HepG2 (cell line): ENCODE results near the gene URAD. TPM values are rescaled to one million over a fixed set of nuclear protein-coding genes. Genes with fewer than 3 reads are reported as not detected.

Experiments
- ATAC-seq: fragments of 200-7000 bp; cut with Tn5 transposase; 3 replicates; pipeline ENCODE4 v1.9.1; 2020; ENCODE audit warnings: mild to moderate bottlenecking, moderate library complexity
- BruUV-seq: library from RNA; stranded (reverse); fragments of 400-500 nt; replicated peaks from 2 replicates; lab custom pipeline; 2021; lab: Mats Ljungman, UMichigan
- CTCF ChIA-PET: fragments of 300-600 bp; formaldehyde crosslinking; extraction: SDS; loops from one replicate; lab custom pipeline; 2021; ENCODE audit warnings: low total read pairs, inconsistent platforms, low intra/inter-chr PET ratio; lab: Yijun Ruan, JAX
- POLR2A ChIA-PET: fragments of 350-600 bp; sonication (Branson Sonifier 250); formaldehyde crosslinking; loops from one replicate; lab custom pipeline; 2020; ENCODE audit warnings: antibody characterized with exemption, inconsistent platforms; lab: Yijun Ruan, JAX
- DNase-seq: peaks from one replicate; pipeline ENCODE4 v3.0.0-alpha.2; 2015; ENCODE audit warnings: low spot score
- FAIRE-seq: peaks from 3 replicates; lab custom pipeline; 2011; peaks lifted over from hg19 to GRCh38; lab: Jason Lieb, UNC
- H2AFZ ChIP-seq: one replicate; pipeline ENCODE4 v1.6.1; 2011; ENCODE audit warnings: low read length, inconsistent platforms
- H3K27ac ChIP-seq: fragments of 300-600 bp; 3 replicates; pipeline ENCODE4 v1.8.0; 2011; ENCODE audit warnings: mixed run types, mild to moderate bottlenecking, mixed read lengths, low read length, inconsistent platforms; ENCODE audit not compliant: insufficient read depth; ENCODE audit errors: extremely low read length
- H3K27me3 ChIP-seq, 2 experiments: fragments of 200-600 bp in 1 of 2; 2 replicates in 1 of 2; 3 replicates in 1 of 2; pipeline versions ENCODE4 v1.6.0 to v1.8.0; 2011; ENCODE audit warnings: low read length in 2 of 2, mild to moderate bottlenecking in 2 of 2, moderate library complexity in 2 of 2, inconsistent platforms in 1 of 2; ENCODE audit not compliant: insufficient read depth in 2 of 2, control insufficient read depth in 1 of 2
- H3K36me3 ChIP-seq, 2 experiments: fragments of 200-600 bp in 1 of 2; replicated peaks in 1 of 2; 2 replicates in 1 of 2; 3 replicates in 1 of 2; pipeline versions ENCODE4 v1.5.1 to v1.8.0; 2011; ENCODE audit warnings: low read length in 2 of 2, inconsistent platforms in 1 of 2; ENCODE audit not compliant: insufficient read depth in 2 of 2, control insufficient read depth in 1 of 2
- H3K4me1 ChIP-seq: 2 replicates; pipeline ENCODE4 v1.5.1; 2012; ENCODE audit warnings: low read length, inconsistent platforms; ENCODE audit not compliant: insufficient read depth
- H3K4me2 ChIP-seq: 2 replicates; pipeline ENCODE4 v1.6.0; 2011; ENCODE audit warnings: low read depth, low read length, inconsistent platforms
- H3K4me3 ChIP-seq, 3 experiments: fragments of 200-600 bp in 1 of 3; sonication (generic), shearing (Covaris generic) in 1 of 3; replicated peaks in 1 of 3; 2 replicates each; pipeline ENCODE4 v1.5.1; 2011 to 2016; ENCODE audit warnings: low read length in 3 of 3, inconsistent platforms in 2 of 3, low read depth in 2 of 3, mild to moderate bottlenecking in 2 of 3, control low read depth in 1 of 3, mixed read lengths in 1 of 3; ENCODE audit not compliant: insufficient read depth in 1 of 3
- H3K79me2 ChIP-seq: one replicate; pipeline ENCODE4 v1.6.1; 2011; ENCODE audit warnings: low read length, inconsistent platforms; ENCODE audit not compliant: insufficient read depth
- H3K9ac ChIP-seq: 2 replicates; pipeline ENCODE4 v1.6.0; 2011; ENCODE audit warnings: mild to moderate bottlenecking, low read depth, low read length, inconsistent platforms; ENCODE audit not compliant: insufficient read depth
- H3K9me3 ChIP-seq: 2 replicates; pipeline ENCODE4 v1.5.1; 2012; ENCODE audit warnings: mild to moderate bottlenecking, low read length
- H4K20me1 ChIP-seq: 2 replicates; pipeline ENCODE4 v1.6.0; 2011; ENCODE audit warnings: inconsistent platforms, mild to moderate bottlenecking, low read length, moderate library complexity; ENCODE audit not compliant: insufficient read depth
- CREBL2 ChIP-seq: sonication (generic); formaldehyde crosslinking; IDR thresholded peaks from 2 replicates; pipeline ENCODE4 v1.8.1; 2023; ENCODE audit warnings: missing genetic modification reagents, mild to moderate bottlenecking, borderline replicate concordance
- DZIP1 ChIP-seq: sonication (generic); formaldehyde crosslinking; IDR thresholded peaks from 2 replicates; pipeline ENCODE4 v1.5.0; 2020; ENCODE audit warnings: mild to moderate bottlenecking, missing genetic modification reagents
- FOSL2 ChIP-seq: sonication (generic); formaldehyde crosslinking; IDR thresholded peaks from 2 replicates; pipeline ENCODE4 v1.4.0; 2020; ENCODE audit warnings: missing genetic modification reagents
- HOXA3 ChIP-seq: sonication (generic); formaldehyde crosslinking; IDR thresholded peaks from 2 replicates; pipeline ENCODE4 v1.5.0; 2020; ENCODE audit warnings: missing genetic modification reagents
- MTA1 ChIP-seq: sonication (generic); formaldehyde crosslinking; IDR thresholded peaks from 2 replicates; pipeline ENCODE4 v1.4.0; 2020; ENCODE audit warnings: missing genetic modification reagents, mild to moderate bottlenecking, borderline replicate concordance
- NONO ChIP-seq, 2 experiments: fragments of 450-650 bp in 1 of 2; sonication (generic) in 1 of 2; formaldehyde crosslinking in 1 of 2; IDR thresholded peaks in 1 of 2; conservative IDR thresholded peaks in 1 of 2; 2 replicates each; pipeline versions ENCODE4 v1.6.1 to v1.8.0; 2017 to 2022; ENCODE audit warnings: mild to moderate bottlenecking in 1 of 2, missing genetic modification reagents in 1 of 2, moderate library complexity in 1 of 2
- RAD21 ChIP-seq: fragments of 450-650 bp; formaldehyde crosslinking; IDR thresholded peaks from 2 replicates; pipeline ENCODE4 v1.5.0; 2020; ENCODE audit warnings: mild to moderate bottlenecking
- SALL1 ChIP-seq: sonication (generic); formaldehyde crosslinking; IDR thresholded peaks from 2 replicates; pipeline ENCODE4 v1.8.0; 2022; ENCODE audit warnings: mild to moderate bottlenecking, missing genetic modification reagents
- ZNF746 ChIP-seq: sonication (generic); formaldehyde crosslinking; IDR thresholded peaks from 2 replicates; pipeline ENCODE4 v1.8.0; 2022; ENCODE audit warnings: mild to moderate bottlenecking, missing genetic modification reagents
- WGBS: methylation state at CpG from one replicate; pipeline ENCODE4 v1.1.6; 2017; ENCODE audit warnings: low lambda C conversion rate; 5-methylcytosine and 5-hydroxymethylcytosine counted together
- in situ Hi-C: cut with HindIII; loops from 2 replicates; pipeline ENCODE4 v1.10.0; 2017; ENCODE audit warnings: low pct_unique_long_range_greater_than_20kb; ENCODE audit not compliant: extremely low pct_ligation_motif_present
- intact Hi-C: fragments of 100-400 bp; cut with micrococcal nuclease; formaldehyde crosslinking; loops from one replicate; pipeline ENCODE4 v1.10.0; 2022; ENCODE audit not compliant: unreplicated experiment
- polyA plus RNA-seq, 8 experiments: library from polyadenylated mRNA; depleted of rRNA in 3 of 8; stranded (reverse) in 7 of 8; unstranded in 1 of 8; fragments of >200 nt; fragmentation: Illumina TruSeq in 4 of 8; extraction: Trizol in 4 of 8; gene quantifications; 2 replicates each; pipeline versions ENCODE4 v1.2.1 to v1.2.3, GENCODE V29; 2011 to 2016; ENCODE audit warnings: low read depth in 4 of 8, missing spikeins in 1 of 8, mixed read lengths in 1 of 8; ENCODE audit not compliant: insufficient read depth in 1 of 8
- total RNA-seq, 5 experiments: library from RNA; depleted of rRNA; stranded (reverse); fragments of >200 nt; fragmentation: Illumina TruSeq; extraction: Trizol; gene quantifications; 2 replicates each; pipeline ENCODE4 v1.2.3, GENCODE V29; 2016; ENCODE audit warnings: low read depth in 1 of 5
- TF ChIP-seq, protein P1 (sequence below), 2 experiments: sonication (generic) in 1 of 2; formaldehyde crosslinking in 1 of 2; IDR thresholded peaks; 2 replicates each; pipeline versions ENCODE4 v1.4.0 to v1.6.1; 2018 to 2020; ENCODE audit warnings: missing genetic modification reagents in 2 of 2, borderline replicate concordance in 1 of 2, low read depth in 1 of 2, mild to moderate bottlenecking in 1 of 2, missing biosample characterization in 1 of 2
- TF ChIP-seq, protein P2 (sequence below): sonication (generic); formaldehyde crosslinking; IDR thresholded peaks from 2 replicates; pipeline ENCODE4 v1.5.0; 2020; ENCODE audit warnings: mild to moderate bottlenecking, missing genetic modification reagents
- TF ChIP-seq, protein P3 (sequence below): sonication (generic); formaldehyde crosslinking; IDR thresholded peaks from 2 replicates; pipeline ENCODE4 v1.5.0; 2020; ENCODE audit warnings: missing genetic modification reagents, mild to moderate bottlenecking, borderline replicate concordance

The URAD gene
- total and polyA plus RNA-seq, 2 of the 13 experiments (the other 11 are each of a cell fraction or from before 2014, with no cell fraction given), result not detected

DNA sequence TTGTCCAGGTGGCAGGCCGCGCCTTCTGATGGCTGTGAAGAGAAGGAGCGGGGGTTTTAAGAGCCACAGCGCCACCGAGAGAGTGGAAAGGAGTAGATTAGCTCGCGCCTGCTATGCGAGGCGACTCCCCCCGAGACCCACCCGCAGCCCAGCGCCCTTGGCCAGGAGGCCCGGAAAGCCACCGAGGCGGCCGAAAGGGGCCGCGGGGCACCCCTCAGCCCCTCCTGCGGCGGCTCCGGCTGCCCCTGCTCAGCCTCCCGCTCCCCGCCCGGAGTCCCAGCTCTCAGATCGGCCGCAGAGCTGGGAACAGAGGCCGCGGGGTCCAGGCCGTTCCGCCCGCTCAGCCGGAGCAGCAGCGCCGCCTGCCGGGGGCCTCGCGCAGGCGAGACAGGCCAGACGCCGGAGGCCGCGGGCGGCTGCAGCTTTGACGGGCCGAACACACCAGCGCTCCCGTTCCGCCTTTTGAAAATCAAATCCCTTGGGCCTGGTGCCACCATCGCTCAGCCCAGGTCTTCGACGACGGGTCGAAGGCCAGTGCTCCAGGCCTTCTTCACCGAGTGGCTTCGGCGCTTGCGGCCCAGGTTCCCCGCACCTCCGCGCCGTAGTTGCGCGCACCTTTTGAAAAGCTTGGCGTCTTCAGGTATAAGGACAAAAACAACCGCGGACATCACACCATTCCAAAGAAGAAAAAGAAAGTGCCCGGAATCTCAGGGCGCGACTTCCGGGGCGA is 34.7 kb downstream of the URAD start:
- POLR2A ChIA-PET, result interaction anchor here (2.0 kb wide), 1 partner anchor 8 kb away, joined by 9 read pairs; no protein-coding TSS in a partner anchor
- H2AFZ ChIP-seq, result peak overlapping the region; percentile 76
- H3K27ac ChIP-seq, result no peak overlapping the region
- TF ChIP-seq CREBL2 (CRISPR knock-in tag), result no peak
- TF ChIP-seq RAD21 (CRISPR knock-in tag), result peak; percentile 84
- peak; percentile 75; the same call in 1 of the 2 replicates for TF ChIP-seq HOXA3 (CRISPR knock-in tag)
- 0 out of 2 replicates have a peak, but pooled peaks have one; percentile 23 for TF ChIP-seq MTA1 (CRISPR knock-in tag)
- TF ChIP-seq, protein P1, sequence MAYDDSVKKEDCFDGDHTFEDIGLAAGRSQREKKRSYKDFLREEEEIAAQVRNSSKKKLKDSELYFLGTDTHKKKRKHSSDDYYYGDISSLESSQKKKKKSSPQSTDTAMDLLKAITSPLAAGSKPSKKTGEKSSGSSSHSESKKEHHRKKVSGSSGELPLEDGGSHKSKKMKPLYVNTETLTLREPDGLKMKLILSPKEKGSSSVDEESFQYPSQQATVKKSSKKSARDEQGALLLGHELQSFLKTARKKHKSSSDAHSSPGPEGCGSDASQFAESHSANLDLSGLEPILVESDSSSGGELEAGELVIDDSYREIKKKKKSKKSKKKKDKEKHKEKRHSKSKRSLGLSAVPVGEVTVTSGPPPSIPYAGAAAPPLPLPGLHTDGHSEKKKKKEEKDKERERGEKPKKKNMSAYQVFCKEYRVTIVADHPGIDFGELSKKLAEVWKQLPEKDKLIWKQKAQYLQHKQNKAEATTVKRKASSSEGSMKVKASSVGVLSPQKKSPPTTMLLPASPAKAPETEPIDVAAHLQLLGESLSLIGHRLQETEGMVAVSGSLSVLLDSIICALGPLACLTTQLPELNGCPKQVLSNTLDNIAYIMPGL (CRISPR knock-in tag; IDR thresholded peaks at IDR 0.05; ENCODE audit: borderline replicate concordance in 1 of 2, low read depth in 1 of 2), result peak in 1 of 2 experiments; percentile 74; a peak in 2 of 4 replicates
- no peak for TF ChIP-seq FOSL2 (CRISPR knock-in tag)
- 0 out of 2 replicates have a peak, but pooled peaks have one; percentile 28 for TF ChIP-seq ZNF746 (CRISPR knock-in tag)
- no peak for TF ChIP-seq NONO (IDR thresholded peaks at IDR 0.05)
- 0 out of 2 replicates have a peak, but pooled peaks have one; percentile 17 for TF ChIP-seq NONO (CRISPR knock-in tag; conservative IDR thresholded peaks at IDR 0.05)
- 0 out of 2 replicates have a peak, but pooled peaks have one; percentile 16 for TF ChIP-seq SALL1 (CRISPR knock-in tag)
- TF ChIP-seq, protein P2, sequence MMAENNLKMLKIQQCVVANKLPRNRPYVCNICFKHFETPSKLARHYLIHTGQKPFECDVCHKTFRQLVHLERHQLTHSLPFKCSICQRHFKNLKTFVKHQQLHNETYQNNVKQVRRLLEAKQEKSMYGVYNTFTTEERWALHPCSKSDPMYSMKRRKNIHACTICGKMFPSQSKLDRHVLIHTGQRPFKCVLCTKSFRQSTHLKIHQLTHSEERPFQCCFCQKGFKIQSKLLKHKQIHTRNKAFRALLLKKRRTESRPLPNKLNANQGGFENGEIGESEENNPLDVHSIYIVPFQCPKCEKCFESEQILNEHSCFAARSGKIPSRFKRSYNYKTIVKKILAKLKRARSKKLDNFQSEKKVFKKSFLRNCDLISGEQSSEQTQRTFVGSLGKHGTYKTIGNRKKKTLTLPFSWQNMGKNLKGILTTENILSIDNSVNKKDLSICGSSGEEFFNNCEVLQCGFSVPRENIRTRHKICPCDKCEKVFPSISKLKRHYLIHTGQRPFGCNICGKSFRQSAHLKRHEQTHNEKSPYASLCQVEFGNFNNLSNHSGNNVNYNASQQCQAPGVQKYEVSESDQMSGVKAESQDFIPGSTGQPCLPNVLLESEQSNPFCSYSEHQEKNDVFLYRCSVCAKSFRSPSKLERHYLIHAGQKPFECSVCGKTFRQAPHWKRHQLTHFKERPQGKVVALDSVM (CRISPR knock-in tag), result peak; percentile 61
- TF ChIP-seq, protein P3, sequence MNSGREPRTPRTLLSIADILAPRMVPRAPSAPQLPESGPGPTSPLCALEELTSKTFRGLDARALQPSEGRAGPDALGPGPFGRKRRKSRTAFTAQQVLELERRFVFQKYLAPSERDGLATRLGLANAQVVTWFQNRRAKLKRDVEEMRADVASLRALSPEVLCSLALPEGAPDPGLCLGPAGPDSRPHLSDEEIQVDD (CRISPR knock-in tag), result no peak
- no peak for TF ChIP-seq DZIP1 (CRISPR knock-in tag)

More for the DNA sequence above, 34.7 kb downstream of the URAD start:
- intact Hi-C loops (loop anchor here (1.0 kb wide), 1 partner anchor 85 kb away; no protein-coding TSS in a partner anchor), in situ Hi-C loops (loop anchor here (25.0 kb wide), 1 partner anchor 992 kb away; no protein-coding TSS in a partner anchor)
- Histone ChIP-seq H3K4me1 (peaks cover 26% of the 10 kb centered on the region), H4K20me1 (no peaks in the 10 kb centered on the region), H3K4me3 (peak overlapping the region; percentile 45 to 68 (median 53); a peak in 5 of 6 replicates), H3K36me3 (no peaks in the 10 kb centered on the region), H3K9me3 (no peaks in the 10 kb centered on the region), H3K4me2 (peak overlapping the region; percentile 83), H3K9ac (peak overlapping the region; percentile 42; the same call in 1 of the 2 replicates), H3K27me3 (peaks cover 0 to 4% of the 10 kb centered on the region in 2 experiments; a peak in 1 of 5 replicates), H3K79me2 (no peaks in the 10 kb centered on the region)
- ATAC-seq, result peak; percentile 96
- WGBS, result 79% methylated on average over 26 of the region's 71 CpGs
- FAIRE-seq, result no peak
- CTCF ChIA-PET, result interaction anchor here (1.2 to 1.6 kb wide), 2 partner anchors 85 to 124 kb away, joined by 4 to 12 read pairs; no protein-coding TSS in a partner anchor
- BruUV-seq, result no TSS peak
- DNase-seq, result peak; percentile 19
